Measurements from ENCODE around the gene TPCN2. TPM values are rescaled to one million over a fixed set of nuclear protein-coding genes. Genes with fewer than 3 reads are reported as not detected.

TPCN2 gene
- total and polyA plus RNA-seq, 2 of the 4 experiments (the other 2 are of a cell fraction) = 3.4 to 8.0 TPM

DNA sequence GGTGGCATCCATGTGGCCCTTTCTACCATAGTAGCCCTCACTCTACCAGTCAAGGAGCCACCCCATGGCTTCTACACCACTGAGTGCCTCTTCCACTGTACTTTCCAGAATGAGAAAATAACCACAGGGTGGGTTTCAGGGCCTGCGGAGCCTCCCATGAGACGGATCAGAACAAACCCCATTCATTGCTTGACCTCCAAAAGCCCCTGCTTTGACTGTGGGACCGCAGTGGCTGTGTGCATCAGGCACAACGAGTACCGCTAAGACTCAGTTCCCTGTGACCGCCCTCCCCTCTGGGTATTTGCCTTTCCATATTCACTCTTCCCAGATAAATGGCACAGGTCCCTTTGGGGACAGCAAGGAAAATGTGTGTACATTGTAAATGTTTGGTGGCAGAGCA, 24.2 kb upstream of the TPCN2 start:
- Histone ChIP-seq H2AFZ (replicated peaks; ENCODE audit: low read length, poor library complexity) (no peak overlapping the region), H3K4me3 (ENCODE audit: insufficient read depth, low read depth, low read length) (no peak overlapping the region), H2AK5ac (ENCODE audit: low read depth, low read length) (no peak overlapping the region), H3K9ac (ENCODE audit: low read depth, low read length) (no peak overlapping the region), H2BK15ac (ENCODE audit: low read depth, low read length) (no peak overlapping the region), H2BK120ac (ENCODE audit: low read depth, low read length) (no peak overlapping the region), H3K18ac (ENCODE audit: low read depth, low read length) (no peak overlapping the region), H4K20me1 (ENCODE audit: insufficient read depth, low read length) (no peaks in the 10 kb centered on the region), H3K23ac (ENCODE audit: low read depth, low read length) (no peak overlapping the region), H3K27me3 (ENCODE audit: control insufficient read depth, insufficient read depth, low read length) (no peaks in the 10 kb centered on the region), H3K56ac (ENCODE audit: extremely low read depth, insufficient read depth, low read length) (no peak overlapping the region), H3K14ac (replicated peaks; ENCODE audit: low read depth, low read length) (no peak overlapping the region), H3K4ac (ENCODE audit: low read depth, low read length) (no peak overlapping the region), H3K4me1 (ENCODE audit: control insufficient read depth, insufficient read depth, low read length) (no peaks in the 10 kb centered on the region), H4K8ac (ENCODE audit: low read depth in 2 of 2, low read length in 2 of 2) (no peak overlapping the region), H2BK5ac (ENCODE audit: low read depth, low read length, poor library complexity, severe bottlenecking) (no peak overlapping the region), H2BK20ac (ENCODE audit: low read depth, low read length) (no peak overlapping the region), H3K27ac (ENCODE audit: insufficient read depth, low read length) (no peak overlapping the region), H3K9me1 (ENCODE audit: insufficient read depth, low read length) (no peaks in the 10 kb centered on the region), H3K4me2 (ENCODE audit: low read depth, low read length) (no peak overlapping the region), H2AK9ac (replicated peaks; ENCODE audit: low read depth, low read length, poor library complexity) (no peak overlapping the region), H4K91ac (ENCODE audit: insufficient read depth, low read depth, low read length) (no peak overlapping the region), H4K5ac (ENCODE audit: low read depth, low read length) (no peak overlapping the region), H3K9me3 (ENCODE audit: control insufficient read depth, insufficient read depth, low read length) (no peaks in the 10 kb centered on the region), H3K79me1 (ENCODE audit: low read depth in 1 of 2, low read length in 2 of 2) (no peaks in the 10 kb centered on the region), H3K36me3 (ENCODE audit: control insufficient read depth, insufficient read depth, low read length) (no peaks in the 10 kb centered on the region)
- no peak for ATAC-seq (ENCODE audit: low read depth)
- dilution Hi-C loops (cut with HindIII; ENCODE audit: low sequenced_read_pairs, unreplicated experiment) (no loop called here), in situ Hi-C loops (cut with MboI; ENCODE audit: low sequenced_read_pairs) (no loop called here), intact Hi-C loops (cut with micrococcal nuclease) (no loop called here)
- ChIA-PET POLR2A (ENCODE audit: unreplicated experiment) (no interaction called here), CTCF (interaction anchor here (0.7 kb wide), 1 partner anchor 11 kb away, joined by 3 read pairs; no protein-coding TSS in a partner anchor)
- TF ChIP-seq MAZ (IDR thresholded peaks at IDR 0.05; ENCODE audit: borderline replicate concordance, low read depth, low read length) (no peak), FOS (IDR thresholded peaks at IDR 0.05; ENCODE audit: low read depth, low read length) (no peak), CEBPB (IDR thresholded peaks at IDR 0.05; ENCODE audit: low read depth, low read length) (no peak), SMC3 (IDR thresholded peaks at IDR 0.05; ENCODE audit: low read depth, low read length) (no peak), RCOR1 (IDR thresholded peaks at IDR 0.05; ENCODE audit: insufficient replicate concordance, low read length) (no peak), BHLHE40 (IDR thresholded peaks at IDR 0.05; ENCODE audit: low read depth, low read length) (no peak), RFX5 (IDR thresholded peaks at IDR 0.05; ENCODE audit: low read depth, low read length) (no peak), MXI1 (IDR thresholded peaks at IDR 0.05; ENCODE audit: borderline replicate concordance, low read depth, low read length) (no peak), NFE2L2 (IDR thresholded peaks at IDR 0.05; ENCODE audit: low read depth, low read length) (no peak), MAFK (IDR thresholded peaks at IDR 0.05; ENCODE audit: low read depth, low read length) (no peak), RAD21 (IDR thresholded peaks at IDR 0.05; ENCODE audit: low read length) (no peak)
- TF ChIP-seq, protein P1, sequence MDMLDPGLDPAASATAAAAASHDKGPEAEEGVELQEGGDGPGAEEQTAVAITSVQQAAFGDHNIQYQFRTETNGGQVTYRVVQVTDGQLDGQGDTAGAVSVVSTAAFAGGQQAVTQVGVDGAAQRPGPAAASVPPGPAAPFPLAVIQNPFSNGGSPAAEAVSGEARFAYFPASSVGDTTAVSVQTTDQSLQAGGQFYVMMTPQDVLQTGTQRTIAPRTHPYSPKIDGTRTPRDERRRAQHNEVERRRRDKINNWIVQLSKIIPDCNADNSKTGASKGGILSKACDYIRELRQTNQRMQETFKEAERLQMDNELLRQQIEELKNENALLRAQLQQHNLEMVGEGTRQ (IDR thresholded peaks at IDR 0.05; ENCODE audit: low read depth, low read length) = no peak
- TF ChIP-seq, protein P2, sequence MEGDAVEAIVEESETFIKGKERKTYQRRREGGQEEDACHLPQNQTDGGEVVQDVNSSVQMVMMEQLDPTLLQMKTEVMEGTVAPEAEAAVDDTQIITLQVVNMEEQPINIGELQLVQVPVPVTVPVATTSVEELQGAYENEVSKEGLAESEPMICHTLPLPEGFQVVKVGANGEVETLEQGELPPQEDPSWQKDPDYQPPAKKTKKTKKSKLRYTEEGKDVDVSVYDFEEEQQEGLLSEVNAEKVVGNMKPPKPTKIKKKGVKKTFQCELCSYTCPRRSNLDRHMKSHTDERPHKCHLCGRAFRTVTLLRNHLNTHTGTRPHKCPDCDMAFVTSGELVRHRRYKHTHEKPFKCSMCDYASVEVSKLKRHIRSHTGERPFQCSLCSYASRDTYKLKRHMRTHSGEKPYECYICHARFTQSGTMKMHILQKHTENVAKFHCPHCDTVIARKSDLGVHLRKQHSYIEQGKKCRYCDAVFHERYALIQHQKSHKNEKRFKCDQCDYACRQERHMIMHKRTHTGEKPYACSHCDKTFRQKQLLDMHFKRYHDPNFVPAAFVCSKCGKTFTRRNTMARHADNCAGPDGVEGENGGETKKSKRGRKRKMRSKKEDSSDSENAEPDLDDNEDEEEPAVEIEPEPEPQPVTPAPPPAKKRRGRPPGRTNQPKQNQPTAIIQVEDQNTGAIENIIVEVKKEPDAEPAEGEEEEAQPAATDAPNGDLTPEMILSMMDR (conservative IDR thresholded peaks at IDR 0.05; ENCODE audit: low read depth, low read length) = no peak
- DNase-seq = no peak
- BruUV-seq (replicated peaks) = no TSS peak
- no CpG with 5 or more reads among the region's 6 CpGs for WGBS, 2 experiments (ENCODE audit: extremely low coverage in 2 of 2, insufficient read length in 1 of 2)

Data from IMR-90 (cell line).